Kidney (tissue), 14 donors: Measurements from ENCODE around the gene CNIH4. TPM values are rescaled to one million over a fixed set of nuclear protein-coding genes. Genes with fewer than 3 reads are reported as not detected.

Experiments
- DNase-seq, 5 donors: peaks; one replicate each; pipeline ENCODE4 v3.0.0-alpha.2; 2013 to 2020
- FAIRE-seq: peaks from 2 replicates; lab custom pipeline; 2012; peaks lifted over from hg19 to GRCh38; lab: Jason Lieb, UNC
- H3K27ac ChIP-seq, 2 donors: one replicate each; pipeline ENCODE4 v1.7.0; 2013; ENCODE audit warnings: low read depth in 2 of 2, low read length in 2 of 2, inconsistent platforms in 1 of 2
- H3K27me3 ChIP-seq: one replicate; pipeline ENCODE4 v1.7.1; 2013; ENCODE audit warnings: low read length, inconsistent platforms; ENCODE audit not compliant: control insufficient read depth, insufficient read depth
- H3K36me3 ChIP-seq, 3 donors: one replicate each; pipeline versions ENCODE4 v1.7.0 to v1.7.1; 2013; ENCODE audit warnings: low read length in 3 of 3, control low read depth in 1 of 3, inconsistent platforms in 1 of 3; ENCODE audit not compliant: insufficient read depth in 3 of 3, control insufficient read depth in 2 of 3
- H3K4me1 ChIP-seq, 3 donors: one replicate each; pipeline versions ENCODE4 v1.7.0 to v1.7.1; 2013; ENCODE audit warnings: low read length in 3 of 3, inconsistent platforms in 1 of 3, low read depth in 1 of 3; ENCODE audit not compliant: control insufficient read depth in 2 of 3, insufficient read depth in 2 of 3
- H3K4me3 ChIP-seq, 3 donors: one replicate each; pipeline versions ENCODE4 v1.7.0 to v1.8.1; 2013; ENCODE audit warnings: low read length in 3 of 3, control low read depth in 1 of 3, inconsistent platforms in 1 of 3
- H3K9ac ChIP-seq, 3 donors: one replicate each; pipeline versions ENCODE4 v1.7.0 to v1.7.1; 2013; ENCODE audit warnings: low read length in 3 of 3, control low read depth in 1 of 3, inconsistent platforms in 1 of 3
- H3K9me3 ChIP-seq, 3 donors: one replicate each; pipeline versions ENCODE4 v1.7.0 to v1.7.1; 2013; ENCODE audit warnings: low read length in 3 of 3, control low read depth in 1 of 3, inconsistent platforms in 1 of 3; ENCODE audit not compliant: control insufficient read depth in 2 of 3, insufficient read depth in 1 of 3
- intact Hi-C: fragments of 100-400 bp; cut with DNase I; formaldehyde crosslinking; loops from one replicate; pipeline ENCODE4 v1.11.1; 2022
- polyA plus RNA-seq: library from polyadenylated mRNA; stranded (reverse); fragments of 350-450 nt; fragmentation: Illumina TruSeq; extraction: RNeasy Lipid Tissue Mini Kit (QIAGEN cat#74804); gene quantifications from one replicate; pipeline ENCODE4 v1.2.3, GENCODE V29; 2014; ENCODE audit warnings: low read depth, low replicate concordance; ENCODE audit not compliant: insufficient read depth
- total RNA-seq: library from RNA; stranded (reverse); fragmentation: NEBNext Ultra II Directional; extraction: Animal tissue kit (Norgen Biotek cat#: 25700); gene quantifications from one replicate; pipeline ENCODE4 v1.2.1, GENCODE V29; 2021
- TF ChIP-seq, protein P1 (sequence below): IDR thresholded peaks from 3 replicates; pipeline ENCODE4 v1.5.1; 2012; ENCODE audit warnings: mild to moderate bottlenecking, moderate library complexity, borderline replicate concordance; ENCODE audit not compliant: insufficient read depth; ENCODE audit errors: extremely low read depth
- donor health status: control.
- donor health status: control.
- donor health status: control.
- donor health status: control.
- donor health status: control.
- donor health status: DM: yes; HTN: yes; CAD: no.
- donor health status: Normal renal cell carcinoma (clear cell type).

Gene CNIH4
- total and polyA plus RNA-seq, 2 donors from 2014 or later: 51.0 to 77.9 TPM

DNA sequence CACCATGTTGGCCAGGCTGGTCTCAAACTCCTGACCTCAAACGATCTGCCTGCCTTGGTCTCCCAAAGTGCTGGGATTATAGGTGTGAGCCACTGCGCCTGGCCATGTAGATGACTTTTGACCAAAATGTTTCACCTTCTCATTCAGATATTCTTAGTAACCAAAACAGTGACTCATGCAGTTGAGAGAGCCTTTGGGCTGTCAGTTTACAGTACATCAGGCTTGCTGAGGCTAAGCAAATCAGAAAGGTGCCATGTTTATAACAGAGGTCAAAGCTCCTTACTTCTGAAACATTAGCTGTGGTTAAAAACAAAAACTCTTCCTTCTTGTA lies 21.0 kb downstream of the CNIH4 start:
- Histone ChIP-seq H3K36me3 (peaks cover 5 to 32% (median 11%) of the 10 kb centered on the region in 3 donors), H3K9me3 (no peaks in the 10 kb centered on the region), H3K4me3 (no peak overlapping the region), H3K4me1 (no peaks in the 10 kb centered on the region), H3K9ac (no peak overlapping the region), H3K27ac (no peak overlapping the region), H3K27me3 (no peaks in the 10 kb centered on the region)
- TF ChIP-seq, protein P1, sequence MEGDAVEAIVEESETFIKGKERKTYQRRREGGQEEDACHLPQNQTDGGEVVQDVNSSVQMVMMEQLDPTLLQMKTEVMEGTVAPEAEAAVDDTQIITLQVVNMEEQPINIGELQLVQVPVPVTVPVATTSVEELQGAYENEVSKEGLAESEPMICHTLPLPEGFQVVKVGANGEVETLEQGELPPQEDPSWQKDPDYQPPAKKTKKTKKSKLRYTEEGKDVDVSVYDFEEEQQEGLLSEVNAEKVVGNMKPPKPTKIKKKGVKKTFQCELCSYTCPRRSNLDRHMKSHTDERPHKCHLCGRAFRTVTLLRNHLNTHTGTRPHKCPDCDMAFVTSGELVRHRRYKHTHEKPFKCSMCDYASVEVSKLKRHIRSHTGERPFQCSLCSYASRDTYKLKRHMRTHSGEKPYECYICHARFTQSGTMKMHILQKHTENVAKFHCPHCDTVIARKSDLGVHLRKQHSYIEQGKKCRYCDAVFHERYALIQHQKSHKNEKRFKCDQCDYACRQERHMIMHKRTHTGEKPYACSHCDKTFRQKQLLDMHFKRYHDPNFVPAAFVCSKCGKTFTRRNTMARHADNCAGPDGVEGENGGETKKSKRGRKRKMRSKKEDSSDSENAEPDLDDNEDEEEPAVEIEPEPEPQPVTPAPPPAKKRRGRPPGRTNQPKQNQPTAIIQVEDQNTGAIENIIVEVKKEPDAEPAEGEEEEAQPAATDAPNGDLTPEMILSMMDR: no peak
- no peak for FAIRE-seq
- intact Hi-C loops: no loop called here
- no peak for DNase-seq

DNA sequence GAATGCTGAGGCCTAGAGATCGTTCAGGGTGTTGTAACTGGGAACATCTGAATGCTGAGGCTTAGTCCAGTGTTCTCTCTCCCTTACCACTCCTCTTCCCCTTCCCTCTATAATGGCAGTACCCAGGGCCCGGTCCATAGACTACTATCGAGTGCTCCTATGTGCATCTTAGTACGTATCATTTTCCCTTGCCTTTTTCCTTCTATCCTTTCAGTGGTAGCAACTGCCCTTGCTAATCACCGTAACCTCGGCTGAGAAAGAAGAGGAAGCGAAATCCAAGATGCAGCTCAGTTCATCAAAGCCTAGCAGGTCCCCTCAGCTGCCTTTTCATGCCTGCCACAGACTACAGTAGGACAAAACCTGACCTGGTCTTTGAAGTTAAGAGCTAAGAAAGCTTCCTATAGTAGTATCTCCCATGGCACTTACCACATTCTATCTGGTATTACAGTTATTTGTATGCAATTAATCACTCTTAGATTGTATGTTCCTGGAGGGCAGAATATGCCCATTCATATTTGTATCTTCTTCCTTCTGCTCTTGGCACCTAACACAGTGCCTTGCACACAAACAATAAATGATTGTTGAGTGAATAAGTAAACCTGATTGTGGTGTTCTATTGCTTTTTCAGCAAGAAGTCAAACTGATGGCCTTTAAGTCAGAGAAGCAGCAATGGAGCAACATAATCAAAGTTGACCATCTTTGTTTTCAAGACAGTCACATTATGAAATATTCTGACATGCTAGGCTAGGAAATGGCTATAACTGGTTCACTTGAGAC lies 22.4 kb downstream of the CNIH4 start:
- H3K36me3 ChIP-seq: peaks cover 5 to 27% (median 11%) of the 10 kb centered on the region in 3 donors
- no peak overlapping the region for H3K4me3 ChIP-seq
- no peaks in the 10 kb centered on the region for H3K9me3 ChIP-seq
- intact Hi-C loops: no loop called here
- H3K9ac ChIP-seq: no peak overlapping the region
- FAIRE-seq (no peak), DNase-seq (no peak)
- no peaks in the 10 kb centered on the region for H3K4me1 ChIP-seq
- no peaks in the 10 kb centered on the region for H3K27me3 ChIP-seq
- TF ChIP-seq, protein P1: no peak
- H3K27ac ChIP-seq: no peak overlapping the region

DNA sequence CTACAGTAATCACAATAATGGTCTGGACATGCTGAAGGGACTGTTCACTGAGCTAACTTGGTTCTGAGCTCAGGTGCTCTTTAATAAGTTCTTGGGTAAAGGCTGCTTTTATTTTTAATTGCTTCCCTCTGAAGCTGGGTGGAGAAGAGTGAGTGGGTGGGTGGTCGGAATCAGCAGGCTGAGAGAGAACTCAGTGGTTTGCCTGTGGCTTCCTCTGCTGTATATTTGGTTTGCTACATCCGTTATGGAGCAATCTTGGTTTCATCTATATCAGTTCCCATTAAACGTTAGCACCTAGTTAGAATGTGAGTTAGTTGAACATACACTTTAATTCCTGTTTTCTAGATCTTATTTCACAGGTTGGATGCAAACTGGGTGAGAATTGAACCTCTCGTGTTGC lies 23.3 kb downstream of the CNIH4 start:
- H3K4me3 ChIP-seq: no peak overlapping the region
- H3K27me3 ChIP-seq: no peaks in the 10 kb centered on the region
- H3K9ac ChIP-seq: no peak overlapping the region
- no peak for DNase-seq
- FAIRE-seq: no peak
- H3K9me3 ChIP-seq: no peaks in the 10 kb centered on the region
- intact Hi-C loops: no loop called here
- H3K36me3 ChIP-seq: peaks cover 6 to 24% (median 10%) of the 10 kb centered on the region in 3 donors
- no peak overlapping the region for H3K27ac ChIP-seq
- TF ChIP-seq, protein P1: no peak
- H3K4me1 ChIP-seq: no peaks in the 10 kb centered on the region
